ENCODE results near the gene PARP1. TPM values are rescaled to one million over a fixed set of nuclear protein-coding genes. Genes with fewer than 3 reads are reported as not detected.

PARP1 gene
- total RNA-seq, 1 donor from 2014 or later: 313 TPM

GRCh38 chr1:226364514-226364899 is 43.4 kb downstream of the PARP1 start:
- Mint-ChIP-seq H3K27me3 (ENCODE audit: low read depth) (no peaks in the 10 kb centered on the region), H3K4me1 (no peaks in the 10 kb centered on the region), H3K4me3 (no peak overlapping the region), H3K9me3 (no peaks in the 10 kb centered on the region), H3K27ac (ENCODE audit: unreplicated experiment) (no peak overlapping the region), H3K36me3 (ENCODE audit: low read depth) (peaks cover 21% of the 10 kb centered on the region)
- TF ChIP-seq CTCF (conservative IDR thresholded peaks at IDR 0.05): no peak
- DNase-seq (ENCODE audit: low read depth, low spot score): no peak

- H3K27me3 Mint-ChIP-seq (ENCODE audit: low read depth): no peaks in the 10 kb centered on the region
- TF ChIP-seq CTCF (conservative IDR thresholded peaks at IDR 0.05): no peak
- peak overlapping the region; percentile 57 for H3K27ac Mint-ChIP-seq (ENCODE audit: unreplicated experiment)
- H3K36me3 Mint-ChIP-seq (ENCODE audit: low read depth): peaks cover 24% of the 10 kb centered on the region
- no peak for DNase-seq (ENCODE audit: low read depth, low spot score)
- H3K4me3 Mint-ChIP-seq: no peak overlapping the region
- no peaks in the 10 kb centered on the region for H3K4me1 Mint-ChIP-seq
- no peaks in the 10 kb centered on the region for H3K9me3 Mint-ChIP-seq
Observed at GRCh38 chr1:226363801-226364513, 43.9 kb downstream of the PARP1 start.

- H3K4me1 Mint-ChIP-seq: no peaks in the 10 kb centered on the region
- H3K27ac Mint-ChIP-seq (ENCODE audit: unreplicated experiment): no peak overlapping the region
- H3K27me3 Mint-ChIP-seq (ENCODE audit: low read depth): no peaks in the 10 kb centered on the region
- no peak overlapping the region for H3K4me3 Mint-ChIP-seq
- DNase-seq (ENCODE audit: low read depth, low spot score): no peak
- no peak for TF ChIP-seq CTCF (conservative IDR thresholded peaks at IDR 0.05)
- H3K36me3 Mint-ChIP-seq (ENCODE audit: low read depth): peaks cover 27% of the 10 kb centered on the region
- H3K9me3 Mint-ChIP-seq: no peaks in the 10 kb centered on the region
Observed at GRCh38 chr1:226362891-226363447, 44.9 kb downstream of the PARP1 start.

- Mint-ChIP-seq H3K4me1 (no peaks in the 10 kb centered on the region), H3K27ac (ENCODE audit: unreplicated experiment) (no peak overlapping the region), H3K9me3 (no peaks in the 10 kb centered on the region), H3K36me3 (ENCODE audit: low read depth) (peaks cover 26% of the 10 kb centered on the region), H3K27me3 (ENCODE audit: low read depth) (no peaks in the 10 kb centered on the region), H3K4me3 (no peak overlapping the region)
- no peak for TF ChIP-seq CTCF (conservative IDR thresholded peaks at IDR 0.05)
- no peak for DNase-seq (ENCODE audit: low read depth, low spot score)
Observed at GRCh38 chr1:226362361-226362760, 45.5 kb downstream of the PARP1 start.

- Mint-ChIP-seq H3K27me3 (ENCODE audit: low read depth) (no peaks in the 10 kb centered on the region), H3K4me1 (no peaks in the 10 kb centered on the region), H3K36me3 (ENCODE audit: low read depth) (peaks cover 31% of the 10 kb centered on the region), H3K4me3 (no peak overlapping the region), H3K27ac (ENCODE audit: unreplicated experiment) (no peak overlapping the region), H3K9me3 (no peaks in the 10 kb centered on the region)
- TF ChIP-seq CTCF (conservative IDR thresholded peaks at IDR 0.05): no peak
- DNase-seq (ENCODE audit: low read depth, low spot score): no peak
Observed at GRCh38 chr1:226360106-226360746, 47.7 kb downstream of the PARP1 start.

Measured in neural crest cell (in vitro differentiated cells).